ENCODE results near the gene CPSF4L. TPM values are rescaled to one million over a fixed set of nuclear protein-coding genes. Genes with fewer than 3 reads are reported as not detected.

The CPSF4L gene
- total and polyA plus RNA-seq, 2 donors (not counting 3 experiments of a cell fraction or from before 2014, with no cell fraction given), result not detected

DNA sequence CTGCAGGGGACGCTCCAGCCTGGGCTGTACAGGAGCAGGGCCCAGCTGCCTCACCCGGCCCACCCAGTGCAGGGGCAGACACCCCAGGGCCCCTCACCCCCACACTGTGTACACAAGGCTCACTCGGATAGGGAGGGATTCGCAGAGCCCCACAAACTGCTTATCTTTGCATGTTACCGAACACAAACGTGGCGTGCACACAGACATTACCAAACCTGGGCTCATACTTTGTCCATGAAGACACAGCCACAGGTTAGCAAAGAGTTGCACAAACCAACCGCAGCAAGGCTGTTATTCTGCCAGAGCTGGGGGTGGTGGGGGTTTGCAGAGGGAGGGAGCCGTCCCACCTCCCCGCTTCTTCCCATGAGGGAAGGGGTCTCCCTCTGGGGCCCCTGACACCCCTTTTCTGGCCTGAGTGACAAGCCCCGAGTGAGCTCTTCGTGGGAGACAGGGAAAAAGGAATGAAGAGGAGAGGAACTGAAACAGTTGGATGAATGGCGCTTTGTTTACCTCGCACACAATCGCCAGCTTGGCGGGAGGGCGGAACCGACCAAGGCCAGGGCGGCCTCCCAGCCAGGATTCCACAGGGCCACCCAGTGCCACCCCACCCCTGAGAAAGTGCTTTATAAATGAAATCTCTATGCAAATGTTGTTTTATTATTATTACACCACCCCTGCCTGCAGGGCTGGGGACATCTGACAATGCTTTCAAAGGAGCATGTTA lies 434 bp upstream of the CPSF4L start:
- TF ChIP-seq POLR2AphosphoS5 (IDR thresholded peaks at IDR 0.05; ENCODE audit: insufficient read depth, low read depth, low read length), result no peak
- TF ChIP-seq FOS (IDR thresholded peaks at IDR 0.05; ENCODE audit: borderline replicate concordance, insufficient read depth, low read length), result no peak
- TF ChIP-seq, protein P1, sequence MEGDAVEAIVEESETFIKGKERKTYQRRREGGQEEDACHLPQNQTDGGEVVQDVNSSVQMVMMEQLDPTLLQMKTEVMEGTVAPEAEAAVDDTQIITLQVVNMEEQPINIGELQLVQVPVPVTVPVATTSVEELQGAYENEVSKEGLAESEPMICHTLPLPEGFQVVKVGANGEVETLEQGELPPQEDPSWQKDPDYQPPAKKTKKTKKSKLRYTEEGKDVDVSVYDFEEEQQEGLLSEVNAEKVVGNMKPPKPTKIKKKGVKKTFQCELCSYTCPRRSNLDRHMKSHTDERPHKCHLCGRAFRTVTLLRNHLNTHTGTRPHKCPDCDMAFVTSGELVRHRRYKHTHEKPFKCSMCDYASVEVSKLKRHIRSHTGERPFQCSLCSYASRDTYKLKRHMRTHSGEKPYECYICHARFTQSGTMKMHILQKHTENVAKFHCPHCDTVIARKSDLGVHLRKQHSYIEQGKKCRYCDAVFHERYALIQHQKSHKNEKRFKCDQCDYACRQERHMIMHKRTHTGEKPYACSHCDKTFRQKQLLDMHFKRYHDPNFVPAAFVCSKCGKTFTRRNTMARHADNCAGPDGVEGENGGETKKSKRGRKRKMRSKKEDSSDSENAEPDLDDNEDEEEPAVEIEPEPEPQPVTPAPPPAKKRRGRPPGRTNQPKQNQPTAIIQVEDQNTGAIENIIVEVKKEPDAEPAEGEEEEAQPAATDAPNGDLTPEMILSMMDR (IDR thresholded peaks at IDR 0.05; ENCODE audit: extremely low read depth in 1 of 2, insufficient read depth in 1 of 2, low read depth in 1 of 2, low read length in 2 of 2), result no peak
- TF ChIP-seq JUN (IDR thresholded peaks at IDR 0.05; ENCODE audit: borderline replicate concordance, insufficient read depth, insufficient read length, low read depth), result no peak
- TF ChIP-seq POLR2A (IDR thresholded peaks at IDR 0.05; ENCODE audit: low read depth, low read length), result no peak
- TF ChIP-seq, protein P2, sequence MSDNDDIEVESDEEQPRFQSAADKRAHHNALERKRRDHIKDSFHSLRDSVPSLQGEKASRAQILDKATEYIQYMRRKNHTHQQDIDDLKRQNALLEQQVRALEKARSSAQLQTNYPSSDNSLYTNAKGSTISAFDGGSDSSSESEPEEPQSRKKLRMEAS (IDR thresholded peaks at IDR 0.05; ENCODE audit: insufficient read depth, insufficient read length), result no peak
- no peak overlapping the region for H3K4me2 ChIP-seq (ENCODE audit: insufficient read depth, low read length)
- H3K4me1 ChIP-seq (ENCODE audit: control insufficient read depth, extremely low read depth, insufficient read depth, low read length), result no peaks in the 10 kb centered on the region
- dilution Hi-C loops (cut with MboI; ENCODE audit: extremely low pct_ligation_motif_present, low sequenced_read_pairs) (no loop called here), intact Hi-C loops (cut with micrococcal nuclease) (no loop called here)
- H3K36me3 ChIP-seq (ENCODE audit: control insufficient read depth in 2 of 2, extremely low read depth in 1 of 2, insufficient read depth in 2 of 2, low read length in 2 of 2), result no peaks in the 10 kb centered on the region
- no peaks in the 10 kb centered on the region for H3K27me3 ChIP-seq (ENCODE audit: control insufficient read depth in 2 of 2, insufficient read depth in 2 of 2, low read length in 2 of 2)
- no peaks in the 10 kb centered on the region for H4K20me1 ChIP-seq (replicated peaks; ENCODE audit: control insufficient read depth, extremely low read depth, insufficient read depth, low read length)
- POLR2A ChIA-PET, result no interaction called here
- CTCF ChIA-PET, result interaction anchor here (1.0 to 11.8 kb wide), 4 partner anchors 48 to 537 kb away, joined by 3 to 376 read pairs (median 5); no protein-coding TSS in a partner anchor
- H2AFZ ChIP-seq (ENCODE audit: low read depth, low read length), result no peak overlapping the region
- no peak for DNase-seq (ENCODE audit: low read depth, low spot score)
- H3K27ac ChIP-seq (ENCODE audit: insufficient read depth, low read depth, low read length), result no peak overlapping the region
- FAIRE-seq, result no peak
- no peaks in the 10 kb centered on the region for H3K79me2 ChIP-seq (ENCODE audit: control insufficient read depth, insufficient read depth, low read length)
- BruUV-seq (replicated peaks), result no TSS peak
- no peak overlapping the region for H3K9ac ChIP-seq (replicated peaks; ENCODE audit: extremely low read depth, insufficient read depth, low read length)
- no peak overlapping the region for H3K4me3 ChIP-seq (replicated peaks in 1 of 3; ENCODE audit: insufficient read depth in 1 of 3, low read depth in 1 of 3, low read length in 3 of 3)
- H3K9me3 ChIP-seq (replicated peaks; ENCODE audit: control insufficient read depth, insufficient read depth, low read length), result no peaks in the 10 kb centered on the region
- H3K9me1 ChIP-seq (replicated peaks; ENCODE audit: control insufficient read depth, extremely low read depth, insufficient read depth, low read length), result no peaks in the 10 kb centered on the region

Measured in endothelial cell of umbilical vein (primary cell).